SK-N-MC (cell line): ENCODE results near the gene SPTBN4.
"Not testable (repeated sequence)": the region's sequence is repeated elsewhere in the genome, so short reads cannot be mapped to it uniquely, and the experiment has no call there.

Experiments used
- DNase-seq: peaks from one replicate; pipeline ENCODE4 v3.0.0-alpha.2; 2011; ENCODE audit warnings: low read depth, low spot score
- H3K27ac ChIP-seq: fragments of 200-600 bp; sonication (generic); 2 replicates; pipeline ENCODE4 v1.5.1; 2016; ENCODE audit warnings: mixed run types
- H3K36me3 ChIP-seq: fragments of 200-600 bp; sonication (generic); 2 replicates; pipeline ENCODE4 v1.6.1; 2017; ENCODE audit warnings: antibody characterized with exemption, low read length, mixed read lengths; ENCODE audit not compliant: insufficient read depth
- H3K4me3 ChIP-seq: fragments of 200-600 bp; sonication (generic); 2 replicates; pipeline ENCODE4 v1.5.1; 2016
- H3K9ac ChIP-seq: fragments of 200-600 bp; sonication (generic); 2 replicates; pipeline ENCODE4 v1.8.0; 2017; ENCODE audit warnings: mixed run types, mixed read lengths; ENCODE audit not compliant: insufficient read length
- H3K9me3 ChIP-seq: fragments of 200-600 bp; sonication (generic); 2 replicates; pipeline ENCODE4 v1.6.1; 2017; ENCODE audit warnings: low read depth, mild to moderate bottlenecking, antibody characterized with exemption, low read length, moderate library complexity, mixed read lengths
- EZH2 ChIP-seq: fragments of 200-600 bp; sonication (generic); IDR thresholded peaks from one replicate; pipeline ENCODE4 v1.6.1; 2017; ENCODE audit warnings: antibody characterized with exemption
- FOXP2 ChIP-seq: optimal IDR thresholded peaks from 2 replicates; pipeline ENCODE3; 2011; ENCODE audit warnings: mild to moderate bottlenecking, moderate library complexity; ENCODE audit not compliant: insufficient read depth; ENCODE audit errors: extremely low read length, control extremely low read depth
- POLR2AphosphoS5 ChIP-seq: IDR thresholded peaks from 2 replicates; pipeline ENCODE4 v1.6.1; 2012; ENCODE audit warnings: mild to moderate bottlenecking, low read depth, low read length, borderline replicate concordance

The SPTBN4 gene

GRCh38 chr19:40466219-40466984 lies 399 bp upstream of the SPTBN4 start:
- H3K4me3 ChIP-seq: peak overlapping the region; percentile 89
- TF ChIP-seq POLR2AphosphoS5 (no peak), EZH2 (no peak), FOXP2 (no peak)
- H3K27ac ChIP-seq: no peak overlapping the region
- no peak overlapping the region for H3K9ac ChIP-seq
- no peaks in the 10 kb centered on the region for H3K9me3 ChIP-seq
- no peak for DNase-seq
- no peaks in the 10 kb centered on the region for H3K36me3 ChIP-seq

GRCh38 chr19:40469011-40469410 lies 2.2 kb downstream of the SPTBN4 start:
- no peak overlapping the region for H3K27ac ChIP-seq
- no peaks in the 10 kb centered on the region for H3K9me3 ChIP-seq
- H3K36me3 ChIP-seq: no peaks in the 10 kb centered on the region
- no peak overlapping the region for H3K4me3 ChIP-seq
- H3K9ac ChIP-seq: no peak overlapping the region
- TF ChIP-seq FOXP2 (no peak), POLR2AphosphoS5 (no peak), EZH2 (no peak)
- DNase-seq: no peak

GRCh38 chr19:40471111-40471510 lies 4.3 kb downstream of the SPTBN4 start:
- Histone ChIP-seq H3K36me3 (no peaks in the 10 kb centered on the region), H3K4me3 (no peak overlapping the region), H3K9me3 (no peaks in the 10 kb centered on the region), H3K27ac (no peak overlapping the region), H3K9ac (no peak overlapping the region)
- DNase-seq: no peak
- TF ChIP-seq EZH2: no peak
- no peak for TF ChIP-seq FOXP2
- TF ChIP-seq POLR2AphosphoS5: no peak

- Histone ChIP-seq H3K4me3 (no peak overlapping the region), H3K9me3 (no peaks in the 10 kb centered on the region), H3K36me3 (no peaks in the 10 kb centered on the region), H3K27ac (no peak overlapping the region), H3K9ac (no peak overlapping the region)
- TF ChIP-seq FOXP2 (no peak), POLR2AphosphoS5 (no peak), EZH2 (no peak)
- DNase-seq: no peak
Observed at GRCh38 chr19:40472516-40472915, 5.7 kb downstream of the SPTBN4 start.

GRCh38 chr19:40474737-40475136 lies 7.9 kb downstream of the SPTBN4 start:
- Histone ChIP-seq H3K4me3 (no peak overlapping the region), H3K9ac (no peak overlapping the region), H3K9me3 (no peaks in the 10 kb centered on the region), H3K36me3 (no peaks in the 10 kb centered on the region), H3K27ac (no peak overlapping the region)
- TF ChIP-seq POLR2AphosphoS5: no peak
- no peak for TF ChIP-seq EZH2
- no peak for DNase-seq

GRCh38 chr19:40475878-40476644 lies 9.3 kb downstream of the SPTBN4 start:
- DNase-seq: not testable (repeated sequence)

GRCh38 chr19:40486017-40486416 lies 19.2 kb downstream of the SPTBN4 start:
- Histone ChIP-seq H3K9me3 (no peaks in the 10 kb centered on the region), H3K27ac (no peak overlapping the region), H3K4me3 (no peak overlapping the region), H3K36me3 (no peaks in the 10 kb centered on the region), H3K9ac (no peak overlapping the region)
- no peak for DNase-seq
- no peak for TF ChIP-seq EZH2
- TF ChIP-seq POLR2AphosphoS5: no peak
- TF ChIP-seq FOXP2: no peak

More at GRCh38 chr19:40475878-40476644, 9.3 kb downstream of the SPTBN4 start:
- H3K9me3 ChIP-seq, H3K9ac ChIP-seq, H3K4me3 ChIP-seq, H3K36me3 ChIP-seq, H3K27ac ChIP-seq: not testable (repeated sequence)

GRCh38 chr19:40489882-40490230 lies 23.1 kb downstream of the SPTBN4 start:
- no peaks in the 10 kb centered on the region for H3K9me3 ChIP-seq
- no peak overlapping the region for H3K27ac ChIP-seq
- H3K36me3 ChIP-seq: no peaks in the 10 kb centered on the region
- DNase-seq: no peak
- H3K9ac ChIP-seq: no peak overlapping the region
- TF ChIP-seq POLR2AphosphoS5 (no peak), EZH2 (no peak), FOXP2 (no peak)
- no peak overlapping the region for H3K4me3 ChIP-seq
